ENCODE data around the gene GJB3. TPM values are rescaled to one million over a fixed set of nuclear protein-coding genes. Genes with fewer than 3 reads are reported as not detected.

GJB3 gene
- total RNA-seq, 1 experiment from 2014 or later = 63.0 TPM

DNA sequence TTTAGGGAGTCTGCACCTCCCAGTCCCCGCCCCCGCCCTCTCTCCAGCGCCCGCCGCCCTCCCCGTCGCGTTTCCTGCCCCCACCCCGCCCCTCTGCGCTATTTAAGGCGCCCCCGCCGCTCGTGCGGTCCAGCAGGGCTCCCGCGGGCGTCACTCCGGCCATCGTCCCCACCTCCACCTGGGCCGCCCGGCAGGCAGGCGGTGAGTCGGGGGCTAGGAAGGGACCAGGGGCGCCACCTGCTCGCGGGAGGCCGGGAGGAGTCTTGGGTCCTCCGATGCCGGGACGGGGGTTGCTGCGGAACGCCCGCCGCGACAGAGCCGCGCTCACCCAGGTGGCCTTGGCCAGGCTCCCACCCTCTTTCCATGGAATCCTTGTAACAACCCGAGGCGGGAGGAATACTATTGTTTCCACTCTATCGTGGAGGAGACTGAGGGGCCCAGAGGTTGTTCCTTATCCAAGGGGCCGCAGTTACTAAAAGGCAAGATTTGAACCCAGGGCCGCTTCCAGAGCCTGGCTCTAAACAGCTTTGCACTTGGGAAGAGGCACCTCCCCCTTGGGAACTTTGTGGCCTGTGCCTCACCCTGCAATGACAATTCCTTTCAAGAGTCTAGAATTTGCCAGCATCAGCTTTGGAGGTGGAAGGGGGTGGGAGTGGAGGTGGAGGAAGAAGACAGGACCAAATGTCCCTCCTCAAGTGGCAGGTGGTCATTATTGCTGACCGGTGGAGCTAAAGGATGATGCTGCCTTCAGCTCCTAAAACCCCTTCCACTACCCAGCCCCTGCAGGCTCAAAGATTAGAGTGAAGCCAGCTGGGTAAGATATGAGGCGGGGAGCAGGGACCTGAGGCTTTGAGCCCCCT is 12.1 kb downstream of the GJB3 start, which contains the start of gene GJA4:
Gene GJA4 (plus strand): TSS at position 132 of the 860 bp plus-strand sequence. CDS start 1,215 bp downstream, outside the sequence.
- Histone ChIP-seq H3K4me2 (no peak within 1 kb of the TSS), H4K20me1 (ENCODE audit: insufficient read depth) (no peaks in the 10 kb centered on the region), H3K27ac (no peak within 1 kb of the TSS), H3K27me3 (ENCODE audit: insufficient read depth, low read depth) (peaks cover 5% of the 10 kb centered on the region), H3K79me2 (ENCODE audit: low read depth) (no peaks in the 10 kb centered on the region), H3K36me3 (ENCODE audit: low read depth) (no peaks in the 10 kb centered on the region), H3F3A (ENCODE audit: insufficient read depth, low read depth) (no peaks in the 10 kb centered on the region; the same call in 1 of the 2 replicates), H3K9me2 (ENCODE audit: insufficient read depth) (no peaks in the 10 kb centered on the region), H3K4me3 (no peak within 1 kb of the TSS), H3K4me1 (replicated peaks; ENCODE audit: insufficient read depth) (no peaks in the 10 kb centered on the region), H3K9me3 (ENCODE audit: insufficient read depth, low read depth) (no peaks in the 10 kb centered on the region), H2AFZ (no peak within 1 kb of the TSS)
- intact Hi-C loops (cut with micrococcal nuclease; ENCODE audit: unreplicated experiment) = no loop called here
- BruUV-seq (replicated peaks) = no TSS peak
- ChIA-PET POLR2A (ENCODE audit: unreplicated experiment) (no interaction called here), CTCF (no interaction called here)
- DNase-seq = no peak
- TF ChIP-seq EZH2 (IDR thresholded peaks at IDR 0.05; ENCODE audit: low read depth) = no peak
- TF ChIP-seq CTCF (conservative IDR thresholded peaks at IDR 0.05) = no peak

DNA sequence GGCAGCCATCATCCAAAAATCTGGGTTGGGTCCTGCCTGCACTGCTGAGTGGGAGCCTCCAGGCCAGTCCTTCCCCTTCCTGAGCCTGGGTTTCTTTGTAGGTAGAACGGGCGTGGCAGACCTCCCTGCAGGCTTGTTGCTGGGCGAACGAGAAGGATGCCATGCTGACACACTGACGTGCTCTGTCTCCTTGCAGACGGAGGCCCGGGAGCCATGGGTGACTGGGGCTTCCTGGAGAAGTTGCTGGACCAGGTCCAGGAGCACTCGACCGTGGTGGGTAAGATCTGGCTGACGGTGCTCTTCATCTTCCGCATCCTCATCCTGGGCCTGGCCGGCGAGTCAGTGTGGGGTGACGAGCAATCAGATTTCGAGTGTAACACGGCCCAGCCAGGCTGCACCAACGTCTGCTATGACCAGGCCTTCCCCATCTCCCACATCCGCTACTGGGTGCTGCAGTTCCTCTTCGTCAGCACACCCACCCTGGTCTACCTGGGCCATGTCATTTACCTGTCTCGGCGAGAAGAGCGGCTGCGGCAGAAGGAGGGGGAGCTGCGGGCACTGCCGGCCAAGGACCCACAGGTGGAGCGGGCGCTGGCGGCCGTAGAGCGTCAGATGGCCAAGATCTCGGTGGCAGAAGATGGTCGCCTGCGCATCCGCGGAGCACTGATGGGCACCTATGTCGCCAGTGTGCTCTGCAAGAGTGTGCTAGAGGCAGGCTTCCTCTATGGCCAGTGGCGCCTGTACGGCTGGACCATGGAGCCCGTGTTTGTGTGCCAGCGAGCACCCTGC is 13.2 kb downstream of the GJB3 start:
- Histone ChIP-seq H3K4me3 (no peak overlapping the region), H3K27ac (no peak overlapping the region), H3K4me1 (replicated peaks; ENCODE audit: insufficient read depth) (no peaks in the 10 kb centered on the region), H3K79me2 (ENCODE audit: low read depth) (no peaks in the 10 kb centered on the region), H3K27me3 (ENCODE audit: insufficient read depth, low read depth) (peaks cover 7% of the 10 kb centered on the region), H3K9me3 (ENCODE audit: insufficient read depth, low read depth) (no peaks in the 10 kb centered on the region), H4K20me1 (ENCODE audit: insufficient read depth) (no peaks in the 10 kb centered on the region), H3K36me3 (ENCODE audit: low read depth) (no peaks in the 10 kb centered on the region), H3K9me2 (ENCODE audit: insufficient read depth) (no peaks in the 10 kb centered on the region), H3K4me2 (no peak overlapping the region), H2AFZ (no peak overlapping the region), H3F3A (ENCODE audit: insufficient read depth, low read depth) (no peaks in the 10 kb centered on the region)
- ChIA-PET CTCF (no interaction called here), POLR2A (ENCODE audit: unreplicated experiment) (no interaction called here)
- no TSS peak for BruUV-seq (replicated peaks)
- no peak for TF ChIP-seq CTCF (conservative IDR thresholded peaks at IDR 0.05)
- TF ChIP-seq EZH2 (IDR thresholded peaks at IDR 0.05; ENCODE audit: low read depth) = no peak
- intact Hi-C loops (cut with micrococcal nuclease; ENCODE audit: unreplicated experiment) = no loop called here
- no peak for DNase-seq

GRCh38 chr1:34794790-34795180 is 13.8 kb downstream of the GJB3 start:
- H3K4me3 ChIP-seq = no peak overlapping the region
- POLR2A ChIA-PET (ENCODE audit: unreplicated experiment) = no interaction called here
- no peaks in the 10 kb centered on the region for H3K36me3 ChIP-seq (ENCODE audit: low read depth)
- no peak overlapping the region for H3K4me2 ChIP-seq
- H4K20me1 ChIP-seq (ENCODE audit: insufficient read depth) = no peaks in the 10 kb centered on the region
- no peaks in the 10 kb centered on the region for H3K9me2 ChIP-seq (ENCODE audit: insufficient read depth)
- intact Hi-C loops (cut with micrococcal nuclease; ENCODE audit: unreplicated experiment) = no loop called here
- no TSS peak for BruUV-seq (replicated peaks)
- no peak overlapping the region for H2AFZ ChIP-seq
- peaks cover 7% of the 10 kb centered on the region for H3K27me3 ChIP-seq (ENCODE audit: insufficient read depth, low read depth)
- H3K27ac ChIP-seq = no peak overlapping the region
- TF ChIP-seq CTCF (conservative IDR thresholded peaks at IDR 0.05) (no peak), EZH2 (IDR thresholded peaks at IDR 0.05; ENCODE audit: low read depth) (no peak)
- no peaks in the 10 kb centered on the region for H3K79me2 ChIP-seq (ENCODE audit: low read depth)
- CTCF ChIA-PET = no interaction called here
- no peaks in the 10 kb centered on the region for H3F3A ChIP-seq (ENCODE audit: insufficient read depth, low read depth)
- DNase-seq = no peak
- no peaks in the 10 kb centered on the region for H3K4me1 ChIP-seq (replicated peaks; ENCODE audit: insufficient read depth)
- H3K9me3 ChIP-seq (ENCODE audit: insufficient read depth, low read depth) = no peaks in the 10 kb centered on the region
